PC-9 (cell line): Measurements from ENCODE around the gene NELL1. TPM values are rescaled to one million over a fixed set of nuclear protein-coding genes. Genes with fewer than 3 reads are reported as not detected.

Experiments
- BruUV-seq: library from RNA; stranded (reverse); fragments of 400-500 nt; replicated peaks from 2 replicates; lab custom pipeline; 2021; lab: Mats Ljungman, UMichigan
- CTCF ChIA-PET: fragments of 300-600 bp; sonication (Branson Sonifier 250); formaldehyde crosslinking; loops from one replicate; lab custom pipeline; 2022; ENCODE audit warnings: antibody characterized with exemption; lab: Charles Lee
- POLR2A ChIA-PET: fragments of 300-600 bp; sonication (Branson Sonifier 250); formaldehyde crosslinking; loops from one replicate; lab custom pipeline; 2022; ENCODE audit warnings: antibody characterized with exemption; ENCODE audit not compliant: unreplicated experiment; lab: Charles Lee
- DNase-seq, 2 experiments: peaks; one replicate each; pipeline versions ENCODE4 v3.0.0 to v3.0.0-alpha.2; 2015 to 2022; ENCODE audit warnings: mixed read lengths in 1 of 2
- H2AFZ ChIP-seq: fragments of 200-600 bp; sonication (generic); 2 replicates; pipeline ENCODE4 v1.8.1; 2017; ENCODE audit warnings: antibody characterized with exemption
- H3F3A ChIP-seq: fragments of 200-600 bp; sonication (generic); 2 replicates; pipeline ENCODE4 v1.8.1; 2017; ENCODE audit warnings: antibody characterized with exemption, mild to moderate bottlenecking, low read depth; ENCODE audit not compliant: insufficient read depth
- H3K27ac ChIP-seq: fragments of 200-600 bp; sonication (generic); 2 replicates; pipeline ENCODE4 v1.6.1; 2016; ENCODE audit warnings: mixed run types
- H3K27me3 ChIP-seq: fragments of 200-600 bp; sonication (generic); 2 replicates; pipeline ENCODE4 v1.6.1; 2016; ENCODE audit warnings: low read depth, mixed run types; ENCODE audit not compliant: insufficient read depth
- H3K36me3 ChIP-seq: fragments of 200-600 bp; sonication (generic); 2 replicates; pipeline ENCODE4 v1.6.1; 2016; ENCODE audit warnings: low read depth, mixed run types
- H3K4me1 ChIP-seq: fragments of 200-600 bp; sonication (generic); replicated peaks from 2 replicates; pipeline ENCODE4 v1.6.1; 2016; ENCODE audit warnings: mixed run types; ENCODE audit not compliant: insufficient read depth
- H3K4me2 ChIP-seq: fragments of 200-600 bp; sonication (generic); 2 replicates; pipeline ENCODE4 v1.6.1; 2017; ENCODE audit warnings: mixed run types
- H3K4me3 ChIP-seq: fragments of 200-600 bp; sonication (generic); 2 replicates; pipeline ENCODE4 v1.6.1; 2016; ENCODE audit warnings: mixed run types
- H3K79me2 ChIP-seq: fragments of 200-600 bp; sonication (generic); 2 replicates; pipeline ENCODE4 v1.6.1; 2017; ENCODE audit warnings: low read depth, mixed run types
- H3K9me2 ChIP-seq: fragments of 200-600 bp; sonication (generic); 2 replicates; pipeline ENCODE4 v1.8.1; 2017; ENCODE audit warnings: mild to moderate bottlenecking; ENCODE audit not compliant: insufficient read depth
- H3K9me3 ChIP-seq: fragments of 200-600 bp; sonication (generic); 2 replicates; pipeline ENCODE4 v1.8.1; 2016; ENCODE audit warnings: low read depth; ENCODE audit not compliant: insufficient read depth
- H4K20me1 ChIP-seq: fragments of 200-600 bp; sonication (generic); 2 replicates; pipeline ENCODE4 v1.8.1; 2017; ENCODE audit not compliant: insufficient read depth
- CTCF ChIP-seq: fragments of 200-600 bp; sonication (generic); conservative IDR thresholded peaks from 2 replicates; pipeline ENCODE4 v1.6.1; 2017; ENCODE audit warnings: mixed run types, antibody characterized with exemption, mild to moderate bottlenecking, moderate library complexity
- EZH2 ChIP-seq: fragments of 200-600 bp; sonication (generic); IDR thresholded peaks from 2 replicates; pipeline ENCODE4 v1.8.0; 2017; ENCODE audit warnings: antibody characterized with exemption, low read depth
- intact Hi-C: fragments of 100-400 bp; cut with micrococcal nuclease; formaldehyde crosslinking; loops from one replicate; pipeline ENCODE4 v1.10.0; 2022; ENCODE audit not compliant: unreplicated experiment
- total RNA-seq: library from RNA; stranded (reverse); gene quantifications from 2 replicates; pipeline ENCODE4 v1.2.3, GENCODE V29; 2021

NELL1 gene
- total RNA-seq, 1 experiment from 2014 or later: not detected

GRCh38 chr11:21505070-21505469, 835.7 kb downstream of the NELL1 start:
- intact Hi-C loops: no loop called here
- Histone ChIP-seq H3F3A (no peaks in the 10 kb centered on the region), H3K9me3 (no peaks in the 10 kb centered on the region), H3K79me2 (no peaks in the 10 kb centered on the region), H3K9me2 (no peaks in the 10 kb centered on the region), H2AFZ (no peak overlapping the region), H3K4me2 (no peak overlapping the region), H3K27ac (no peak overlapping the region), H3K36me3 (no peaks in the 10 kb centered on the region), H3K27me3 (no peaks in the 10 kb centered on the region), H4K20me1 (no peaks in the 10 kb centered on the region), H3K4me1 (no peaks in the 10 kb centered on the region), H3K4me3 (no peak overlapping the region)
- TF ChIP-seq EZH2: no peak
- DNase-seq: no peak
- no TSS peak for BruUV-seq
- POLR2A ChIA-PET: no interaction called here
- CTCF ChIA-PET: no interaction called here

DNA sequence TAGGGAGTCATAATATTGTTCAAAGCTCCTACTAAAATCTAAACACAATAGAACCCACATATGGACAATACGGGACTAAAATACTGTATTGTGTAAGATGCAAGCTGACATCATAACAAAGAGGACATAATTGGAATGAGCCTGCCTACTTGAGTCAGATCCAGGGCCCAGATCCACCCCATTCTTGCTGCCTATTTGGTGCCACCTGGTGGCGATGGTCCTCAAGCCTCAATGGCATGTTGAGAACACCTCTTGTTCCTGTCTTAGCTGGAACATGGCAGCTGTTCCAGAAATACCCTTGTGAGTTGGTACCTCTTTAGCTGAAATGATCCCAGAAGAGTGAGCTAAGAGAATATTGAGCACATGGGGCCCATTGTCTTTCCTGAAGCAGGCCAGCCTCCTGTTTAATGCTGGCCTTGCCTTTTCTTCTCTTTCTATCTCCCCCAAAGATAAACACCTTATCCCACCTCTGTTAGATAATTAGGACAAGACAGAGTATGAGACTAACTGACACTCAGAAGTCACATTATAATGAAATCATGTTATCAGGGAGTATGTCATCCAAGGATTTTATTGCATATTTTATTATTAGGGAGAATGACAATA, 842.6 kb downstream of the NELL1 start:
- BruUV-seq: no TSS peak
- ChIA-PET POLR2A (interaction anchor here (0.6 kb wide), 1 partner anchor 858 kb away, joined by 9 read pairs; no protein-coding TSS in a partner anchor), CTCF (interaction anchor here (1.5 kb wide), 1 partner anchor 1384 kb away, joined by 5 read pairs; no protein-coding TSS in a partner anchor)
- Histone ChIP-seq H3K9me2 (no peaks in the 10 kb centered on the region), H3K4me3 (no peak overlapping the region), H3K4me1 (no peaks in the 10 kb centered on the region), H3K9me3 (no peaks in the 10 kb centered on the region), H3K27ac (no peak overlapping the region), H4K20me1 (no peaks in the 10 kb centered on the region), H3F3A (no peaks in the 10 kb centered on the region), H2AFZ (no peak overlapping the region), H3K36me3 (no peaks in the 10 kb centered on the region), H3K27me3 (no peaks in the 10 kb centered on the region), H3K79me2 (no peaks in the 10 kb centered on the region), H3K4me2 (no peak overlapping the region)
- DNase-seq: peak in 1 of 2 experiments; percentile 43
- intact Hi-C loops: loop anchor here (10.0 kb wide), 1 partner anchor 1387 kb away; no protein-coding TSS in a partner anchor
- TF ChIP-seq CTCF (peak; percentile 68), EZH2 (no peak)

DNA sequence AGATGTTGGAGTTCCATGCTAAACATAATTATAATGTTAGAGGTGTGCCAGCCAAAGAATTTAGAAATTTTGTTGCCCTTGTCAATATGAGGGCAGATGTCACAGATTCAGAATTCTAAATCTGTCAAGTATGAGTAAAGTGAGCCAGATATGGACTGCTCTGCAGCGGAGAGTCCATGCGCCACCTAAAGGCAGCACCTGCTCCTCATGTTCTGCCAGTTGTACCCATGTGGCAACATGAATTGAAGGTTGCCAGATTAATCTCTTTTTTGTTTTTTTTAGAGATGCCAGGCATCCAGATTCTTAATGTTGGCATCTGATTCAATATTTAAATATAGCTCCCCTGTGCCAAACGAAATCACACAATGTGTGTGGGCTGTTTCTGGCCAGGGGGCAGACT, 844.9 kb downstream of the NELL1 start:
- Histone ChIP-seq H3K9me3 (no peaks in the 10 kb centered on the region), H2AFZ (no peak overlapping the region), H3K79me2 (no peaks in the 10 kb centered on the region), H3K9me2 (no peaks in the 10 kb centered on the region), H3K36me3 (no peaks in the 10 kb centered on the region), H4K20me1 (no peaks in the 10 kb centered on the region), H3K27ac (no peak overlapping the region), H3K4me1 (no peaks in the 10 kb centered on the region), H3K4me2 (no peak overlapping the region), H3K27me3 (no peaks in the 10 kb centered on the region), H3K4me3 (no peak overlapping the region), H3F3A (no peaks in the 10 kb centered on the region)
- peak in 1 of 2 experiments; percentile 1 for DNase-seq
- intact Hi-C loops: loop anchor here (2.0 to 10.0 kb wide), 2 partner anchors 866 to 1390 kb away; no protein-coding TSS in a partner anchor
- no TSS peak for BruUV-seq
- POLR2A ChIA-PET: no interaction called here
- CTCF ChIA-PET: no interaction called here
- TF ChIP-seq CTCF: peak; percentile 44; the same call in 1 of the 2 replicates
- no peak for TF ChIP-seq EZH2
